Fibroblast of upper back skin (primary cell): ENCODE measurements around the gene RPAP2.
A peak's percentile ranks its signal among the peaks of the same experiment; 100 is the strongest.
"Not testable (repeated sequence)": the region's sequence is repeated elsewhere in the genome, so short reads cannot be mapped to it uniquely, and the experiment has no call there.

ENCODE experiments used
- DNase-seq: peaks from one replicate; pipeline ENCODE4 v3.0.0-alpha.2; 2013

Gene RPAP2

DNA sequence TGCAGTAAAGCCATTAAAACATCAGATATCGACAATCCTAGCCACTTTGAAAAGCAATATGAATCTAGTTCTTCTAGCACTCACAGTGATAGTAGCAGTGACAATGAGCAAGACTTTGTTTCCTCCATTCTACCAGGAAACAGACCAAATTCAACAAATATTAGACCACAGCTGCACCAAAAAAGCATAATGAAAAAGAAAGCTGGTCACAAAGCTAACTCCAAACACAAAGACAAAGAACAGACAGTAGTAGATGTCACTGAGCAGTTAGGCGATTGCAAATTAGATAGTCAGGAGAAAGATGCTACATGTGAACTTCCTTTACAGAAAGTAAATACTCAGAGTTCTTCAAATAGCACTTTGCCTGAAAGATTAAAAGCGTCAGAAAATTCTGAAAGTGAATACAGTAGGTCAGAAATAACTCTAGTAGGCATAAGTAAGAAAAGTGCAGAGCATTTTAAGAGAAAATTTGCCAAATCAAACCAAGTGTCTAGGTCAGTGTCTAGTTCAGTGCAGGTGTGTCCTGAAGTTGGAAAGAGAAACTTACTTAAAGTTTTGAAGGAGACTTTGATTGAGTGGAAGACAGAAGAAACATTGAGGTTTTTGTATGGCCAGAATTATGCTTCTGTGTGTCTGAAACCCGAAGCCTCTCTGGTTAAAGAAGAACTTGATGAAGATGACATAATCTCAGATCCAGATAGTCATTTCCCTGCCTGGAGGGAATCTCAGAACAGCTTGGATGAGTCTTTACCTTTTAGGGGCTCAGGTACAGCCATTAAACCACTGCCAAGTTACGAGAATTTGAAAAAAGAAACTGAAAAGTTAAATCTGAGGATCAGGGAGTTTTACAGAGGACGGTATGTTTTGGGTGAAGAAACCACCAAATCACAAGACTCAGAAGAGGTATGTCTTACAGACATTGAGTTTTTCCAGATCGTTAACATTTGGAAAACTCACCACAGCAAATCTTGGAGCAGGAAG is 24.9 kb downstream of the RPAP2 start:
- no peak for DNase-seq

DNA sequence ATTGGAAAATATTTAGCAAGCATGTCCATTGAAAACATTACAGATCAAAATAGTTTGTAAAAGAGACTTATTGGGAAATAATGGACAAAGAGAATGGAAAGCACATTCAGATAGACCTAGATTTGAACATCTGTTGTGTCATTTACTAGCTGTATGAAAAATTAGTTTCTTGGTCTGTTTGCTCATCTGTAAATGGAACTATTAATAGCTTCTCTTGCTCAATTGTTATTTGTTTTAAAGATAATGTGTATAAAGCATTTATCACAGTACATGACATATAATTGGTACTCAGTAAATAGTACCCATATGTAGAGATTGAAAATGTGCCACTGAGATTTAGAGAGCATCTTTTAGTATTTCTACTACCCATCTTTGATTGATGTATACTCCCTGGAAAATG is 25.9 kb downstream of the RPAP2 start:
- no peak for DNase-seq

DNA sequence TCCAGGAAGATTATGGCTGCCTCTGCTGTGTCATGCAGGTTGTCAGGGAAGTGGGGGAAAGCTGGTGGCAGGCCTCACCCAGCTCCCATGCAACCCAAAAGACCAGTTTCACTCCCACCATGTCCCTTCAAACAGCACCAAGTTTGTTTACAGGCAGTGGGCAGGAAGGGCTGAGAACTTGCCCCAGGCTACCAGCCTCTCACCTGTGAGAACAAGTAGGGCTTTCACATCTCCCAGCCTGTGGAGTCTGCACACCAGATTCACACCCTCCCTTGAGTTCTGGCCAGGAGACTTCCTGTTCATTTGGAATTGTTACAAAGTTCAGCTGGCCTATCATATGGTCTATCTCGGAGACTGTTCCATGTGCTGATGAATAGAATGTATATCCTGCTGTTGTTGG is 27.8 kb downstream of the RPAP2 start:
- DNase-seq, result no peak

DNA sequence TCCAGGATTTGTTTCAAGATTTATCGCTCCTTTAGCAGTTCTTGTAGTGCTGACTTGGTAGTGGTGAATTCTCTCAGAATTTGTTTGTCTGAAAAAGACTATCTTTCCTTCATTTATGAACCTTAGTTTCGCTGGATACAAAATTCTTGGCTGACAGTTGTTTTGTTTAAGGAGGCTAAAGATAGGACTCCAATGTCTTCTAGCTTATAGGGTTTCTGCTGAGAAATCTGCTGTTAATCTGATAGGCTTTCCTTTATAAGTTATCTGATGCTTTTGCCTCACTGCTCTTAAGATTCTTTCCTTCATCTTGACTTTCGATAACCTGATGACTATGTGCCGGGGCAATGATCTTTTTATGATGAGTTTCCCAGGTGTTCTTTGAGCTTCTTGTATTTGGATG is 28.9 kb downstream of the RPAP2 start:
- DNase-seq, result no peak

DNA sequence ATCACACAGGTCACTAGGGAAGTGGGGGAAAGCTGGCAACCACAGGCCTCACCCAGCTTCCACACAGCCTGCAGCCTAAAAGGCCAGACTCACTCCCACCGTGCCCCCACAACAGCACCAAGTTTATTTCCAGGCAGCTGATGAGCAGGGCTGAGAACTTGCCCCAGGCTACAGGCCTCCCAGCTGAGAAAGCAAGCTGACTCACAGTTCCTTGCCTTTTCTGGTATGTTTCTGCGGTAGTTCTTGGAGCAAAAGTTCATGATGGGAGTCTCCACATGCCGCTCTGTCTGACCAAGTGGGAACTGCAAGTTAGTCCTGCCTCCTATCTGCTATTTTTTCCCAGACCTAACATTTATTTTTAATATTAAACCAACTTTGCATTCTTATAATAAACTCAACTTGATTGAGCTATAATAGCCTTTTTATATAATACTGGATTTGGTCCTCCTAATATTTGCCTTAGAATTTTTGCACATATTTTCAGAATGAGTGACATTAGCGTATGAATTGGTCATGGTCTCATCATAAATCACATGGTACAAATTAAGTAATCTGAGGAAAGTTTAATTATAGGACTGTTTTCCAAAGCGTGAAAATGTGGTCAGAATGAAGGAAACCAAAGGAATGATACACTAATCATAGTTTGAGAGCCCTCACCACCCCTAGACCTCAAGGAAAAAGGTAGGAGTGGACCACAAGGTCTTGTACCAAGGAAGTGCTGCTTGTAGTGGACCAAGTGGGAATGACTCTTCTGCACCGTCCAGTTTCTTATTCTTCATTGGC is 30.7 kb downstream of the RPAP2 start:
- peak; percentile 30 for DNase-seq

DNA sequence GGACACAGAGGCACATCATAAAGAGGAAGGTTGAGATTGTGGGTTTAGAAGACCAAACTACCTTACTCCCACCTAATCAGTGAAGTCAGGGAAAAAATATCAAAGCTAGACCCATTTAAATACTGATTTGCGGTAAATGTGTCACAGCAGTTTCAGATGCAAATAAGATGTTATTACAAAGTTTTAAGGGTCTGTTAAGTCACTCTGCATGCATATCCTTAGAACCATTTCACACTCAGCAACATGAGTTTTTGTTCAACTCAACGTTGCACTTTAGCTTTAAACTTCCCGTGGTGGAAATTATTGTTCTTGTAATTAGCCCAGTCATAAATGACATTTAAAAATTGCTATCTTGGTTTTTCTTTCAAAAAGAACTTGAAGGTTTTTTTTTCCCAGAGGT is 34.8 kb downstream of the RPAP2 start:
- no peak for DNase-seq

DNA sequence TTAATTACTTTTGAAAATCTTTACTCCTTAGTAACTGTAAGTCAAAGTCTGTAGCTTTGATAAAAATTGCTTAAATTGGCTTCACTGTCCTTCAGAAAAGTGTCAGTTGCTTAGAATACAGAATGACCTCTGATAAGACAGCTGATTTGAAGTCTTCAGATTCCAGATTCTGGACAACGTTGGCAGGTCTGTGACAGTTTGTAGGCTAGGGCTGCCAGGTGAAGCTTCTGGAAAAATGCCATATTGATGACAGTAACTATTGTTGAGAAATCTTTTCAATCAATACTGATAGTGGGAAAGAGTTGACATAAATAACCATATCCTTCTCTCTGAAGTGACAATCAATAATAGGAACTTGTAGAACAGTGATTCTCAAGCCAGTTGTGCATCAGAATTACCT is 41.3 kb downstream of the RPAP2 start:
- DNase-seq, result no peak

DNA sequence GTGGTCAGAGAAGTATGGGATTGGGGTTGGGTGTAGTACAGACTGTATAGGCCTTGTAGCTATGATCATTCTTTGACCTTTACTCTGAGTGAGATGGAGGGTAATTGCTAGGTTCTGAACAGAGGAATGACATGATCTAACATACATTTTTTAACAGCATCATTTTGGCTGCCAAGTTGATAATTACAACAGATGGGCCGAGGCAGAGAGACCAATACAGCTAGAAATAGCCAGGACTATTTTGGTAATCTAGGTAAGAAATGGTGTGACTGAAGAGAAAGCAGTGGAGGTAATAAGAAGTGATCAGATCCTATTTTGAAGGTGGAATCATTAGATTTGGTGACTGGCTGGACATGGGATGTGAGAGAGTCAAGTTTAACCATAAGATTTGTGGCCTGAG is 43.5 kb downstream of the RPAP2 start:
- DNase-seq, result no peak

DNA sequence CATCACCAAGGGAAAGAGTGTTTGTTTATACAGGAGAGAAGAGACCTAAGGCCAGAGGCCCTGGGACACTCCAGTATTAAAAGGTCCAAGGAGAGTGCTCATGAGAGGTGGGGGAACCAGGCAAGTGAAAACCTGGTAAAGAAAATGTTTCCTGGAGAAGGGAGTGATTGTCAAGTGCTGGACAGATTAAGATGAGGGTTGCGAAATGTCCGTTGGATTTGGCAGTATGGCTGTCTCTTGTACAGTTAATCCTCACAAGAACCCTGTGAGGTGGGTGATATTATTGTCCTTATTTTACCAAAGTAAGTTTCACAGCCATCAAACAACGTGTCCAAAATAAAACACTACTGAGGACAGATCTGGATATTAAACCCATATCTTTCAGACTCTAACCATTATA is 44.2 kb downstream of the RPAP2 start:
- no peak for DNase-seq

DNA sequence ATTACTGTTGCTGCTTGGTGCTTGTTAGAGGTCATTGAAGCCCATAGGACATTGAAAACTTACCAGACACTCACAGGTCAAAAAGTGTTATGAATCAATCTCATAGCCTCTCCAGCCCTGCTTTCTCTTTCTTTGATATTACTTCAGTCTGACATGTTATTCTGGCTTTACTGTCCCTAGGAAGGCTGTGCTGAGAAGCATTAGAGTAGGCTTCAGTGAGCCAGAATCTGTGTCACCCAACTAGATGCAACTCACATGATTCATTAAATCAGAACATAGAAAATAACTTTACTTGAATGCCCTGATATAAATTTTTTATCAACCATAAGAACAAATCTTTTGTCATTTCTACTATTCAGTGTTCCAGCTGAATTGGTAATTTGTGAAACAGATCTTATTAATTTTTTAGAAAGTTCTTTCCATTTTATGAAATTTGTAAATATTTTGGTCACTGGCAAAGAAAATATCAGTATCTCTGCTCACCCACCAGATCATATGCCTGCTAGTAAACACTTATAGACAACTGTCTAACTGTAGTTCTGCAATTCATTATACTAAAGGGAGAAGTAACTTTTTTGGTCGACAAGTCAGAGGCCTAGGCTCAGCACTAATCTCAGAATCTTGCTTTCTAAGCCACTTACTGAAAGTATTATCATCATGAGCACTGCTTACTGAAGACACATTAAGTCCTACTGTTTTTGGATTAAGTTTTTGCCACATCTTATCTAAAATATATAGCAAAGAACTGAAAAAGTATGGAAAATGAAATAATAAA is 48.2 kb downstream of the RPAP2 start:
- no peak for DNase-seq

DNA sequence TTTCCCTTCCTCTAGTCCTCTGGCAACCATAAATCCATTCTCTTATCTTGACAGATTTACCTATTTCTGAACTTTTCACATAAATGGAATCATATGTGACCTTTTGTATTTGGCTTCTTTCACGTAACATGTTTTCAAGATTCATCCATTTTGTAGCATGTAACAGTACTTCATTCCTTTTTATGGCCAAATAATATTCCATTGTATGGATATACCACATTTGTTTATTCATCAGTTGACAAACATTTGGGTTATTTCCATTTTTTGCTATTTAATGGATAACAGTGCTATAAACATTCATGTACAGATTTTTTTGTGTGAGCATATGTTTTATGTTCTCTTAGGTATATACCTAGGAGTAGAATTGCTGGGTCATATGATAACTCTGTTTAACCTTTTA is 54.0 kb downstream of the RPAP2 start:
- DNase-seq, result no peak

DNA sequence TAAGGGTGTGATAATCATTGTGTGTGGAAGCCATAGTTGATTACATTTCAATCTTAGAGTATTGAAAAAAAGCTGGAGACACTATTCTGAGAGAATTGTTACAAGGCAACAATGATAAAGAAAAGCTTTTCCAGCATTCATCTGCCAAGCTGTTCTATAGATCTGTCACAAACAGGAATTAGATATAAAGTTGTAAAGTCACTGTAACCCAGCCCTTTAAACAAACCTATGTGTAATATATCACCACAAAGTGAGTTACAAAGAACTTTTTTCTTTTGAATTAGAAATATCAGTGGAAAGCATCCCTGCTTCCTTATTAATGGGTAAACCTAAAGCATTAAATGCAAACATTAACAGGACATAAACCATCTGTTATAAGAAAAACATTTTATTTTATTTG is 55.4 kb downstream of the RPAP2 start:
- no peak for DNase-seq

DNA sequence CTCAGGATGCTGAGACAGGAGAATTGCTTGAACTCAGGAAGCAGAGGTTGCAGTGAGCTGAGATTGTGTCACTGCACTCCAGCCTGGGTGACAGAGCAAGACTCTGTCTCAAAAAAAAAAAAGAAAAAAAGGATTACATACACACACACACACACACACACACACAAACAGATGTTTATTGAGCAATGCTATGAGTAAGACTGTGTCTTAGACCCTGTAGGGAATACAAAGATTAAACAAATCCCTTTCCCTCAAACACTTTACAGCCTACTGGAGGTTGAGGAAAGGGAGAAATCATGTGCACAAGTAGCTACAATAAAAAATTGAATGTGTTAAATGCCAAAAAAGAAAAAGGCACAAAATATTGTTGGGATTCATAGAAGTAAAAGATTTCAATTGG is 58.1 kb downstream of the RPAP2 start:
- peak; percentile 43 for DNase-seq

DNA sequence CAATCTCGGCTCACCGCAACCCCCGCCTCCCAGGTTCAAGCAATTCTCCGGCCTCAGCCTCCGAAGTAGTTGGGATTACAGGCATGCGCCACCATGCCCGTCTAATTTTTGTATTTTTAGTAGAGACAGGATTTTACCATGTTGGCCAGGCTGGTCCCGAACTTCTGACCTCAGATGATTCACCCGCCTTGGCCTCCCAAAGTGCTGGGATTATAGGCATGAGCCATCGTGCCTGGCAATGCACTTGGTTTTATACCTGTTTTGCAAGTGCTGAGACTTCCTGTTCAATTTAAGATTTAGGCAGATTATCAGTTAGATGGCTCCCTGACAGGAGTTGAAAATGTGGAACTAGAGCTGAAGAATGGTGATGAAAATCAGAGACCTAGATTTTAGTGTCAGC is 60.5 kb downstream of the RPAP2 start:
- DNase-seq, result not testable (repeated sequence)

DNA sequence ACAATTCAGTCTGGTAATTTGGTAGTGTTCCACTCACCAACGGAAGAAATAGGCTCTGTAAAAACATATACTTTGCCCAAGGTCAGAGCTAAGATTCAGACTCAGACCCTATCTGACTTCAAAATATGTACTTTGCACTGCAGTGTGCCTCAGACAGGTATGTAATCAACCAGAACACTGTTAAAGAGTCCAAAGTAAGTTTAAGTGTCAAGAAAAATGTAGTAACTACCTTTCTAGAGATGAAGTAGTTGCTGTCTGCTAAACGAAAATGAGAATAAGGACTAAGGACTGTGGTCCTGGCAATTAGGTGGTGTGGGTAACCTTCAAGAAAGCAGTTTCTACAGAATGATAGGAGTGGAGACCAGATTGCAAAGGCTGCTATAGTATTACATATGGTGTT is 61.1 kb downstream of the RPAP2 start:
- no peak for DNase-seq

DNA sequence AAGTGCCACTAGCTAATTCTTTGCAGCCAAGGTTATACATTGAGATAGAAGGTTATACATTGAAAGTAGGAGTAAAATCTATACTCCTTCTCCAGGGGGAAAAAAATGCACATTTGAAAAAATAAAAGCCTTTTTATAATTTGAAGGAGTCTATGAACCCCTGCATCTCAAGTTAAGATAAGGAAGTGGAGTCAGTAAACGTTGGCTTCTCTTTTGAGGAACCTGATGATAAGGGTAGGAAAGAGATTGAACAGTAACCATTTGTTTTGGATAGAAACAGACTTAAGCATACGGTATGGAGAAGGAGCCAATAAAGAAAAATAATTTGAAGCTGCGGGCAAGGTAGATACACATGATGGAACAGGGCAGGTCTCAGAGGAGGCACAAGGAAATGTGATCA is 64.1 kb downstream of the RPAP2 start:
- no peak for DNase-seq

DNA sequence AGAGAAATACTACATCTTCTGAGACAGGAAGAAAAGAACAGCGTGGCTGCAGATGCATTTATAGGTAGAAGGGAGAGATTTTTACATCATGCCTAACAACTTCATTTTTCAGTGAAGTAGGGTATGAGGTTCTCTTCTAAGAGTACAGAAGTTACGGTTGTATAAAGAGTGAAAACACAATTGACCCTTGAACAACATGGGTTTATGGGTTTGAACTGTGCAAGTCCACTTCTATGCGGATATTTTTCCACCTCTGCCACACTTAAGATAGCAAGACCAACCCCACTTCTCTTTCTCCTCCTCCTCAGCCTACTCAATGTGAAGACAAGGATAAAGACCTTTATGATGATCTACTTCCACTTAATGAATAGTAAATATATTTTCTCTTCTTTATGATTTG is 64.5 kb downstream of the RPAP2 start:
- no peak for DNase-seq

DNA sequence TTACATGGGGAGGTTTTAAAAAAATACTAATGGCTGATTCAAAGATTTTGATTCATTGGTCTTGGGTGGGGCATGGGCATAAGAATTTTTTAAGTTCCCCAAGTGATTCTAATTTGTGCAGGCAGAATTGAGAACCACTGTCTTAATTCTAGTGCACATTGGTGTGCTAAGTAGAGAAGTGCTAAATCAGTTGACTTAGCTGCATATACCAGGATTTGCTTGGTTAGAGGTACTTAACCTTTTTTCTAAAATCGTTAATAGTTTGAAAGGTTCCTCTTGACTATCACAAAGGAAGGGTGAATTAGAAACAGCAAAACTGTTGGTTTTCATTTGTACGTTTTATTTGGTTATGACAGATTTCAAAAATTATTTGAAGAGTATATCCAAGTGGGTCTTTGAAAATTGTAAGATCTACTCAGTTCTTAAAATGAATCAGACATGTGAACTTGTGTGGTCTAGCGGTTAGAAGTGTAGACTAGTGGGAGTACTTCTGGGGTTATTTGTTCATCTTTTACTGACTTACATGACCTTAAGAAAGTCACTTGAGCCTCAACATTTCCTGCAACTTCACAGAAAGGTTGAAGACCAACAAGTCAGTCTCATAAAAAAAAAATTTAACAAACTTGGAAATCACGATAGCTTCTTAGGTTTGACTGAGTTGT is 66.7 kb downstream of the RPAP2 start:
- DNase-seq, result no peak

DNA sequence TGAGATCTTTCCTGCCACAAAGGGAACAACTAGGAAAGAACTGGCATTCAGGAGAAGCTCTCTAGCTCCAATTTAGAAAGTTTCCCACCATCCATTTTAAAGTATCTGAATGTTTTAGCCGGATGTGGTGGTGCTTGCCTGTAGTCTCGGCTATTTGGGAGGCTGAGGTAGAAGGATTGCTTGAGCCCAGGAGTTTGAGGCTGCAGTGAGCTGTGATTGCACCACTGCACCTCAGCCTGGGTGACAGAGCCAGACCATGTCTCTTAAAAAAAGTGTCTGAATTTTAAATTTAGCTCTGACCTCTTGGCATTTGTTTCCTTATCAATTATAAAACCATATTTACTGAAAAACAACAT is 67.2 kb downstream of the RPAP2 start:
- DNase-seq, result no peak

DNA sequence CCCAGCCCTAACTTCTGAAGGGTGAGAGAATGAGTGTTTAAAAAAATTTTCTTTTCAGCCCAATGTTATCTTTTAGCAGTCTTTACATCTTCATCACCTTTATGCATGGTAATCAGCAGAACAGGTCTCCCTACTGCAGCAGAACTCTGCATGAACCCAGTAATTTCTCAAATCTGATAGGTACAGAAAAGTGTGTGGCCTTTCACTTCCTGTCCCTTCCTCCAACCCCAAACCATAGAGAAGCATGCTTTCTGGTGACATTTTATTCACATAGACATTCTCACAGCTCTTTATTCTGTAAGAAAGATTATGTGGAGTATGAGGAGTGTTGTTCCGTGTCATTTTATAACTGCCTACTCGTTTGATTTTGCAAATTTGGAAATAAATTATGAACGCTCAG is 68.6 kb downstream of the RPAP2 start:
- DNase-seq, result no peak

DNA sequence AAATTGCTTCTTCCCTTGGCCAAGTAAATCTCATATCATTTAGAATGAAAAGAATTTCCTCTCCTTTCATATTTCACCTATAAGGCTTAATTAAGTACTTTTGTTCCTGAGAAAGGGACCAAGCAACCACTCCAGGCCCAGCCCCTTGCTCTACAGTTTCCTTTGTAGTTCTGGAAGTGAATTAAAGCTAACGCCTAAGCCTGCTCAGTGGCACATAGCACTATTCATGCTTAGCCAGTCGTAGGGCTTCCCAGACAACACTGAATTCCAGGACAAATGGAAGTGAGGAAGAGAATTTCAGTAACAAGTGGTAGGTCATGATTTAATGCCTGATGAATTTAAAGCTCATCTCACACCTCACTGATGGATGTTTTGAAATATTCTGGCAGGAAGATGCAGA is 73.3 kb downstream of the RPAP2 start:
- DNase-seq, result peak; percentile 1

DNA sequence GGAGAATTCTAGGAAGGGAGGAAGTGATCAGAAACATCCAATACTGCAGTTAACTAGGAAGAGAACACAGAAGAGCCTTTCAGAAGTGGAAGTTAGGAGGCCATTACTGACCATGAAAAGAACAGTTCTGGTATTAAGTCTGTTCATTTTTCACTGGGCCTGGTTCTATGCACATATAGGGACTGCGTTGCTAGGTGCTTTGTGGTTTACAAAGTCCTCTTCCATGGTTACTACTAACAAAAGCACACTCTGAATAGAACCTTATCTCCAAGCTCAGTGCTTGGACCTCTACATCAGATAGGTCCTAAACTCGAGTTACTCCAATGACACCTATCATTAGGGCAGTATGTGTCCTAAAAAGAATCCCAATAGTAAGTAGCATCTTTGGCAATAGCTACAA is 75.4 kb downstream of the RPAP2 start:
- DNase-seq, result no peak

DNA sequence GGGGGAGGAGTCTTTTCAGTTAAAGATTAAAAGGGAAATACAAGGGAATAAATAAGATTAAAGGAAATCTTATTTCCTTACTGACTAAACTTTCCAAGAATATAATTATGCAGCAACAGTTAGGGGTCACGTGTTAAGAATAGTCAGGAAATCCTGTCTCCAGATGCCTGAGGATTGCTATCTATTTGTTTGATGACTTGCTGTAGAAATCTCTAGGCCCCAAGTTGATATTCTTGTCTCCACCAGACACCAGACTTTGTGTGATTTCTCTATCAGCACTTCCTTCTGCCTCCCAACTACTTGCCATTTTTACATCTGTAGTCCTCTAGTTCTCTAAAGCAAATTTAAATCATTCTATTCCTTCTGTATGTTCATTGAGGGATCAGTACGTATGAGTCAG is 77.5 kb downstream of the RPAP2 start:
- no peak for DNase-seq
